D721Med (cell line): ENCODE measurements around the gene GLUD1.
"Not testable (repeated sequence)": the region's sequence is repeated elsewhere in the genome, so short reads cannot be mapped to it uniquely, and the experiment has no call there.

Experiments
- DNase-seq: peaks from one replicate; pipeline ENCODE4 v3.0.0; 2011; ENCODE audit warnings: low spot score; ENCODE audit not compliant: insufficient read length
- FAIRE-seq: peaks from 2 replicates; lab custom pipeline; 2011; peaks lifted over from hg19 to GRCh38; lab: Jason Lieb, UNC
- CTCF ChIP-seq: IDR thresholded peaks from 2 replicates; pipeline ENCODE4 v1.5.1; 2012; ENCODE audit warnings: mild to moderate bottlenecking, control low read depth; ENCODE audit not compliant: insufficient read depth; ENCODE audit errors: missing control alignments

GLUD1 gene

GRCh38 chr10:87094373-87095235, at the start of gene GLUD1, which contains the start of gene SHLD2:
Gene GLUD1 (minus strand): TSS chr10:87094843. CDS start chr10:87094769, 74 bp downstream.
Gene SHLD2 (plus strand): TSS chr10:87095206. CDS start chr10:87151355, 56,149 bp downstream.
- peak; percentile 67 for DNase-seq
- FAIRE-seq: no peak
- TF ChIP-seq CTCF: no peak

GRCh38 chr10:87143109-87143418, 48.4 kb upstream of the GLUD1 start:
- not testable (repeated sequence) for FAIRE-seq, DNase-seq

GRCh38 chr10:87142230-87143108, 47.8 kb upstream of the GLUD1 start:
- FAIRE-seq, DNase-seq: not testable (repeated sequence)

- DNase-seq, FAIRE-seq: not testable (repeated sequence)
These were observed 42.8 kb upstream of the GLUD1 start for GRCh38 chr10:87137478-87137877.

GRCh38 chr10:87134440-87134839, 39.8 kb upstream of the GLUD1 start:
- not testable (repeated sequence) for FAIRE-seq, DNase-seq

- DNase-seq, FAIRE-seq: not testable (repeated sequence)
These were observed 39.3 kb upstream of the GLUD1 start for GRCh38 chr10:87133936-87134335.

GRCh38 chr10:87132176-87132575, 37.5 kb upstream of the GLUD1 start:
- not testable (repeated sequence) for DNase-seq, FAIRE-seq

GRCh38 chr10:87127607-87128156, 33.0 kb upstream of the GLUD1 start:
- FAIRE-seq, DNase-seq: not testable (repeated sequence)

GRCh38 chr10:87127048-87127447, 32.4 kb upstream of the GLUD1 start:
- not testable (repeated sequence) for FAIRE-seq, DNase-seq

GRCh38 chr10:87123351-87123750, 28.7 kb upstream of the GLUD1 start:
- FAIRE-seq, DNase-seq: not testable (repeated sequence)

- not testable (repeated sequence) for FAIRE-seq, DNase-seq
These were observed 24.4 kb upstream of the GLUD1 start for GRCh38 chr10:87119029-87119428.

- DNase-seq, FAIRE-seq: not testable (repeated sequence)
These were observed 23.5 kb upstream of the GLUD1 start for GRCh38 chr10:87118122-87118521.

GRCh38 chr10:87105446-87106124, 10.9 kb upstream of the GLUD1 start:
- DNase-seq: no peak
- no peak for TF ChIP-seq CTCF
- FAIRE-seq: no peak

- not testable (repeated sequence) for FAIRE-seq, DNase-seq
These were observed 10.1 kb upstream of the GLUD1 start for GRCh38 chr10:87104727-87105126.
